AG08395 (cell line): ENCODE data around the gene CHIT1.
"Not testable (repeated sequence)": the region's sequence is repeated elsewhere in the genome, so short reads cannot be mapped to it uniquely, and the experiment has no call there.

Experiments used
- DNase-seq: peaks from one replicate; pipeline ENCODE4 v3.0.0; 2012; ENCODE audit warnings: mixed read lengths, low spot score

Gene CHIT1

GRCh38 chr1:203229471-203230135 is at the start of gene CHIT1:
Gene CHIT1, minus strand, starts transcription at chr1:203229673. Its CDS starts 37 bp downstream, at chr1:203229636.
- DNase-seq, result peak; percentile 30

DNA sequence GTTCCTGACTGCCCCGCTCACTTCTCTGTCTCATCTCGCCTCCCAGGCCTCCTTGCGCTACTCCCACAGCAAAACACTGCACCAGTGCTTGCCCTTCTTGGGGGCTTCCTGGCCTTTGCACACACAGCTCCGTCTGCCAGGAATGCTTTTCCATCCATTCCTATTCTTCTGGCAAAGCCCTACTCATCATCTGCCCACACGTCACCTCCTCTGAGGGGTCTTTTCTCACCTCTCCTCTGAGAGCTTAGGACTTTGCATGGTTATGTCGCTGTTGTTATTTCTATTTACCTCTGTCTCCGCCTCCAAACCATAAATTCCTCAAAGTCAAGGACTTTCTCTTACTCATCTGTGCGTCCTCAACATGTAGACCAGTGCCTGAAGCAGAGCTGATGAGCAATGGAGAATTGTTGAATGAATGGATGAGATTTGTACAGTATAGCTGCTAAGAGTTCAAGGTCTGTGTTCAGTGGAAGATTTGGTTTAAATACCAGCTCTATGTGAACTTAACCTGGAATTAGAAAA is 49.5 kb upstream of the CHIT1 start:
- DNase-seq, result no peak

- peak; percentile 86 for DNase-seq
These were observed 48.8 kb upstream of the CHIT1 start for GRCh38 chr1:203278082-203278884.

DNA sequence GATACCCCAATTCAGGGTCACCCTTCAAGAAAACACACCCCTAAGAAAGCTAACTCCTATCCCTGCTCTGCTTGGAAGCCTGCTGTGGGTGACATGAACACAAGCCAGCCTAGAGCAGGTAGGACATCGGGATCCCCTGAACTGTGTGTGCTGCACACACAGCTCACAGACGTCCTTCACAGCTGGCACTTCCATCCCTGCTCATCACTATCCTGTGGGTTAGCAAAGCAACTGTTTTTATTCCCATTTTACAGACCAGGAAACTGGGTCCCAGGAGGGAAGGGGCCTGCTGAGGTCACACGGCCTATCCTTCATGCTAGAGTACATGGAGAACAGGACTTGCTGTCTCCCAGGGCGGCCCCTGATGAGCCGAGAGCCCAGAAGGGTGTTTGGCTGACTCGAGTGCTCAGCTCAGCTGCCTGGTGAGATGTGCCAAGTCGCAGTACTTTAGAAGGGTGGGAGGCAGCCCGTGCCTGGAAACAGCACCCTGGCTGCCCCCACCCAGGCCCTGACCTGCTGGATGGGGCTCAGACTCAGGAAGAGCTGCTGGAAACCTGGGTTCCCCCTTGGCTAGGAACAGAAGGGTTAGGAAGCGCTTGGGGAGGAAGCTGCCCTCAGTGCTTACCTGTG is 47.6 kb upstream of the CHIT1 start:
- no peak for DNase-seq

GRCh38 chr1:203276408-203276807 is 46.9 kb upstream of the CHIT1 start:
- no peak for DNase-seq

DNA sequence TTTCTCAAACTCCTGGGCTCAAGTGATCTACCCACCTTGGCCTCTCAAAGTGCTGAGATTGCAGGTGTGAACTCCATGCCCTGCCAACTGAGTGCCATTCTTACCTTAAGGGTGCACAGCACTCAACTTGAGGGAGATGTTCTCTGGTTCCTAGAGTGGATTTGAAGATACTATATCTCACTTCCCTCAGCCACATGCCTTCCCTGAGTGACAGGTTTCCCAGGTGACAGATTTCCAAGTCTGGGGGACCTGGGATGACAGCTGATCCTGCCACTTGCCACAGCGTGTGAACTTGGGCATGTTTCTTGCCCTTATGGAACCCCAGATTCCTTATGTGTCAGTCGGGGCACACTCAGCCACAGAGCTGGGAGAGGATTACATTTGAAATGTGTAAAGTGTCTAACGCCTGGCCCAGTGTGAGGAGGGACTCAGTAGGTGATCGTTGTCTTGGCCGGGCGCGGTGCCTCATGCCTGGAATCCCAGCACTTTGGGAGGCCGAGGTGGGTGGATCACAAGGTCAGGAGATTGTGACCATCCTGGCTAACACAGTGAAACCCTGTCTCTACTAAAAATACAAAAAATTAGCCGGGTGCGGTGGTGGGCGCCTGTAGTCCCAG is 46.3 kb upstream of the CHIT1 start:
- no peak for DNase-seq

DNA sequence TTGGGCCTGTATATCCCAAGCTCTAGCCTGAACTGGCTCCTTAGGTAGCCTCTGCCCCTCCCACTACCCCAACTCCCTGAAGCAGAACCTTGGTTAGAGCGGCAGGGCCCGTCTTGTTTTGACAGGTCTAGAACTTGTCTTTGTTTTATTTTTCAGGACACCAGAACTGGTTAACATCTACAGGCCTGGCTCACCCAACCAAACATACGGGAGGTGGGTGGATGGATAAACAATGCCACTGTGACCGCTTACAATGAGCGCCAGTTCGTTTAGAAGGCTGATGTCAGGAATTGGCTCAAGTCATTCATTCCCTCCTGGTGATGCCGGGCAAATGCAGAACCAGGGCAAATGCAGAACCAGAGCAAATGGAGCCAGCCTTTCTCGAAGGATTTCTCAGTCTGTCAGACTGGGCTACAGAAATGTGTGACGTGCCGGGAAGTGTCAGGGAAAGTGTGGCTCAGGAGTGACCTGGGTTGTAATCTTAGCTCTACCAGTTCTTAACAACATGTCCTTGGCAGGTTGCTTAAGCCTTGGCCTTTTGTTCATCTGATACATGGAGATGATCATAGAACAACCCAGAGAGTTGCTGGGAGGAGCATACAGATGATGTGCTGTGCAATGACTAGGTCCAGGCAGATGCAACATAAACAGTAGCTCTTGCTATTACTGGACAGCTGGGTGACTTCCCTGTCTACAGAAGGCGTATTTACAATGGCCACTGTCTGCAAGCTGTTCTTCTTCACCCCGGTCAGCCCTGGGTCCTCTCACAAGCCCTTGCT is 45.3 kb upstream of the CHIT1 start:
- DNase-seq, result no peak

DNA sequence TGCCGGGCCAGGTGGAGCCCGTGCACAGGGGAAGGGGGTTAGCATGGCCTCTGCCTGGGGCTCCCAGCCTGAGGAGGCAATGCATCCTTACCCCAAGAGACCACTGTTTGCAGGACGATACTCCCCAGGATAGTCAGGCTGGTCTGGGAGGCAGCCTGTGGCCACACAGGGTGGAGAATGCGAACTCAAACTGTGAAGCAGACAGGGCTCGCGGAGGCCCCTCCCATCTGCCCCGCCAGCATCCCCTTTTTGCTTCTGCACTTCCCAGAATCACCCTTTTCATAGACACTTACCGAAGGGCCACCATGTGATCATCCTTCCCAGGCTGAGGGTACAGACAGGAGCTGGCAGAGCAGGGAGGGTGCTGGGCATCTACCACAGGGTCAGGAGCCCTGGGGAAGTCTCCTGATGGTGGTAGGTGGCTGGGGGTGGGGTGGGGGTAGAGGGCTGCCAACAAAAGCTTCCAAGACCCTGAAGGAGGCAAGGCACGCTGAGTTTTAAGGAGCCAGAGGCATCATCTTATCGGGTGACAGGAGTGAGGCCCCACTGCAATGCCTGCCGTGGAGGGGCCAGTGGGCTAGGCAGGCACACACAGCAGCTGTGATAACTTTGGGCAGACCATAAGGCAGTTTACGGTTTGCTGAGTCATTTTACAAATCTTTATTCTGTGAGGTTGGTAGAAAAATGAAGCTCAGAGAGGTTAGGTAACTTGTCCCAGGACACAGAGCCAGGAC is 44.6 kb upstream of the CHIT1 start:
- DNase-seq, result no peak

- peak; percentile 63 for DNase-seq
These were observed 43.9 kb upstream of the CHIT1 start for GRCh38 chr1:203273206-203273868.

- DNase-seq, result no peak
These were observed 43.2 kb upstream of the CHIT1 start for GRCh38 chr1:203272633-203273205.

GRCh38 chr1:203271962-203272632 is 42.6 kb upstream of the CHIT1 start:
- no peak for DNase-seq

GRCh38 chr1:203271018-203271743 is 41.7 kb upstream of the CHIT1 start:
- DNase-seq, result peak; percentile 49

DNA sequence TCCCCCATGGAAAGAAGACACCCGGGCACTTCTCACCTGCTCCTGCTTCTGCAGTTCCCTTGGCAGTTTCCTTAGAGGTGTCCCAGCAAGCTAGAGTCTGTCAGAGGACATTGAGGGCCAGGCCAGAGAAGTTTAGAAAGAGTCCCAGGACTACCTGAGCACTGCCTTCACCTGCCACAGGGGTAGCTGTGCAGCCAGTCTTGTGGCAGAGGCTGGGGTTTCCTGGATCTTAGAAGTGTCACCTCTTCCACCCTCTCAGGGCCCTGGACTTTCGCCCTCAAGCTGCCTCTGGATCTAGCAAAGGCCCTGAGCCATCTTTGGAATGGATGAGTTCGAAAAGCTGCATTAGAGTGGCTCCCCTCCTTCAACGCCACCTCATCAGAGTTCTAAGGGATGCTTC is 41.0 kb upstream of the CHIT1 start:
- DNase-seq, result no peak

DNA sequence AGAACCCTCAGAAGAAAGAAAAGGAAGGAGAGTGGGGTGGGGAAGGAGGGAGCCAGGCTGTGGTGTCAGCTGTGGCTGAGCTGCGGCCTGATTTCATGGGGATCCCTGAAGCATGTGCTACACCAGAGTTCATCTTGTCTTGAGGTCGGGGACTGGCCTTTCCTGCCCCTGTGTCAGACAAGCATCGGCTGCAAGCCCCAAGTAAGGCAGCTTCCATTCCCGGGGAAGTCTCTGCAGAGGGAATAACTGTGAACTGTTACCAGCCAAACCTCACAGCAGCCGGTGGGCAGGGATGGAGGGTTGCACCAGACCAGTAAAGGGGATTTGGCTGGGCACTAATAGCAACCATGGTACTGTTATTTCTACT is 40.2 kb upstream of the CHIT1 start:
- DNase-seq, result no peak

DNA sequence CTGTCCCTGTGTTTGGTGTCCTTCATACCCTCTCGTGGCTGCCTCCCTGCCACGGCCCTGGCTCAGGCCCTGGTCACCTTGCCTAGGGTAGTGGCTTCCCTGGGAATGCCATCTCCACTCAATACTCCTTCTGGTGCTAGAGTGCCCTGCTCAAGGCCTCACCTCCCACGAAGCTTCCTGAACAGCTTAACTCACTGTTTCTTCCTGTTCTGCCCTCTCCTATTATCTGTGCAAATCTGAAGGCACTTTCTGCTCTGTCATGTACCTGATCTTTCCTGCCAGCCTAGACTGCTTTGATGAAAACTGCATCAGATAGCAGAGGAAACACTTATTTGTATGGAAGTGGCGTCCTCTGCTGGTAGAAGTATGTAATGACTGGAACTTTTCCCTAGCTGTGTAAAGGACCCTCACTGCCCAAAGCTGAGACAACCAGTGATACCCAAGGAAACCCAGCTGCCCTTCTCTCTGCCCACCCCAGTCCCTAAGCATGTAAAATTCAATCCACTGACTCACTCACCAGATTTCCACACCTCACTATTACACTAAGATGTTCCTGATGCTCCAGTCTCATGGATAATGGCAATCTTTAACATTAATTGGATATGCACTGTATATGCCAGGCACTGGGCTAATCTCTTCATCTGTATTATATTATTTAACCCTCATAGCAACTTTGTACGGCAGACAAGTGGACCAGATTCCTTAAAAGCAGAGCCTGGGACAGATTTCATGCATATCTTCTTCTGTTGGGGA is 39.6 kb upstream of the CHIT1 start:
- DNase-seq, result peak; percentile 73

DNA sequence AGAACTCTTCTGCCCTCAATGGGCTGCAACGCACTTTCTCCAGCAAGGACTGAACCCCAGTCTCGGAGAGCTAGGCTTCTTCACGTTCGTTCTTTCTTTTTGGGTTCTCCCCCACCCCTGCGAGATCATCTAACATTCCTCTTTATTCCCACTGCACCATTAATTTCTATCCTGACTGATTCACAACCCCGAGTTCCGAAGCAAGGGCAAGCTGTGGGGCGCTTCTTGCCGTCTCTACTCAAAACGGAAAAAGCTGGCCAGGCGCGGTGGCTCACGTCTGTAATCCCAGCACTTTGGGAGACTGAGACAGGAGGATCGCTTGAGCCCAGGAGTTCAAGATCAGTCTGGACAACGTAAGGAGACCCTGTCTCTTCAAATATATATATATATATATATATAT is 38.4 kb upstream of the CHIT1 start:
- DNase-seq, result no peak

DNA sequence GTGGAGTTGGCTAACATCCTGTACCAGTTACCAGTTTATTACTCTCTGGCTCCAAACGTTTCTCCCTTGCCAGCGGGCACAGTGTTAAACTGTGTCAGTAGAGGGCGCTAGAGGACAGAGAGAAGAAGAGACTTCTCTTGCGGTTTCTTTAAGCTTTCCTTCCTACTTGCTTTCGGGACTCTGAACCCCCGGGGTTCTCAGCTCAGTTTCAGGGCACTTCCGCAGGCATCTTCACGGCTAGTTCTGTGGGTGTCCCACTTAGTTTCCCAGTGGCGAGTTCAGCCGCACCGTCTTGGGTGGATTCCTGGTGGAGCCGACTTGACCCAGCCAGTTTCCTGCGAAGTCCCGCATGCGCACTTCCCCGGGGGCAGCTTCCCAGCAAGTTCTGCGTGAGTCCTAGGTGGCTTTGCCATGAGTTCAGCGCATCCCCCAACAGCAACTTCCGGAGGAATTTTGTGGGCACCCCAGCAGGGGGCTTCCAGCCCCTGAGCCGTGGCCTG is 37.9 kb upstream of the CHIT1 start:
- peak; percentile 93 for DNase-seq

DNA sequence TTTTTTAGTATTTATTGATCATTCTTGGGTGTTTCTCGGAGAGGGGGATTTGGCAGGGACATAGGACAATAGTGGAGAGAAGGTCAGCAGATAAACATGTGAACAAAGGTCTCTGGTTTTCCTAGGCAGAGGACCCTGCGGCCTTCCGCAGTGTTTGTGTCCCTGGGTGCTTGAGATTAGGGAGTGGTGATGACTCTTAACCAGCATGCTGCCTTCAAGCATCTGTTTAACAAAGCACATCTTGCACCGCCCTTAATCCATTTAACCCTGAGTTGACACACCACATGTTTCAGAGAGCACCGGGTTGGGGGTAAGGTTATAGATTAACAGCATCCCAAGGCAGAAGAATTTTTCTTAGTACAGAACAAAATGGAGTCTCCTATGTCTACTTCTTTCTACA is 36.7 kb upstream of the CHIT1 start:
- not testable (repeated sequence) for DNase-seq
